ENCODE data around the gene ITGA8. TPM values are rescaled to one million over a fixed set of nuclear protein-coding genes. Genes with fewer than 3 reads are reported as not detected.
"Not testable (repeated sequence)": the region's sequence is repeated elsewhere in the genome, so short reads cannot be mapped to it uniquely, and the experiment has no call there.

The ITGA8 gene
- total RNA-seq, 1 donor from 2014 or later, result 0.13 TPM

DNA sequence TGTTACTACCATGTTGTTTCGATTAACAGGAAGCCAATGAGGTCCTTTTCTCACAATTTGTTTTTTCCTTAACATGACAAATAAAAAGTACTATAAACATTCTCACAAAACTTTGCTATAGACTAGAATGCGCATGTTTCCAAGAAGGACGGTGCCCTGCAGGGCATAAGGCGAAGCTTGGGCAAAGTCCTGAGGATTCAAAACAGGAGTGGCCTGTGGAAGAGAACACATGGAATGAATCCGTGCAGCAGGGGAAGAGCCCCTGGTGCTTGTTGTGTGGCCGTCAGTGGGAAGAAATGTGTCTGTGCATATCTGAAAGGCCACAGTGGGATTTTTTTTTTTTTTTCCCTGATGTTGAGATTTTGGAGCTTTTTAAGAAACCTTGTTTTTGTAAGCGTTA, 67.6 kb downstream of the ITGA8 start:
- Histone ChIP-seq H3K27me3 (ENCODE audit: control insufficient read depth, insufficient read depth, low read length) (no peaks in the 10 kb centered on the region), H3K4me3 (ENCODE audit: low read depth, low read length) (no peak overlapping the region), H3K36me3 (ENCODE audit: control insufficient read depth, insufficient read depth, low read length) (no peaks in the 10 kb centered on the region)
- TF ChIP-seq, protein P1, sequence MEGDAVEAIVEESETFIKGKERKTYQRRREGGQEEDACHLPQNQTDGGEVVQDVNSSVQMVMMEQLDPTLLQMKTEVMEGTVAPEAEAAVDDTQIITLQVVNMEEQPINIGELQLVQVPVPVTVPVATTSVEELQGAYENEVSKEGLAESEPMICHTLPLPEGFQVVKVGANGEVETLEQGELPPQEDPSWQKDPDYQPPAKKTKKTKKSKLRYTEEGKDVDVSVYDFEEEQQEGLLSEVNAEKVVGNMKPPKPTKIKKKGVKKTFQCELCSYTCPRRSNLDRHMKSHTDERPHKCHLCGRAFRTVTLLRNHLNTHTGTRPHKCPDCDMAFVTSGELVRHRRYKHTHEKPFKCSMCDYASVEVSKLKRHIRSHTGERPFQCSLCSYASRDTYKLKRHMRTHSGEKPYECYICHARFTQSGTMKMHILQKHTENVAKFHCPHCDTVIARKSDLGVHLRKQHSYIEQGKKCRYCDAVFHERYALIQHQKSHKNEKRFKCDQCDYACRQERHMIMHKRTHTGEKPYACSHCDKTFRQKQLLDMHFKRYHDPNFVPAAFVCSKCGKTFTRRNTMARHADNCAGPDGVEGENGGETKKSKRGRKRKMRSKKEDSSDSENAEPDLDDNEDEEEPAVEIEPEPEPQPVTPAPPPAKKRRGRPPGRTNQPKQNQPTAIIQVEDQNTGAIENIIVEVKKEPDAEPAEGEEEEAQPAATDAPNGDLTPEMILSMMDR (IDR thresholded peaks at IDR 0.05; ENCODE audit: insufficient read depth, low read length, poor library complexity, severe bottlenecking), result no peak
- no peak for DNase-seq (ENCODE audit: low read depth)

DNA sequence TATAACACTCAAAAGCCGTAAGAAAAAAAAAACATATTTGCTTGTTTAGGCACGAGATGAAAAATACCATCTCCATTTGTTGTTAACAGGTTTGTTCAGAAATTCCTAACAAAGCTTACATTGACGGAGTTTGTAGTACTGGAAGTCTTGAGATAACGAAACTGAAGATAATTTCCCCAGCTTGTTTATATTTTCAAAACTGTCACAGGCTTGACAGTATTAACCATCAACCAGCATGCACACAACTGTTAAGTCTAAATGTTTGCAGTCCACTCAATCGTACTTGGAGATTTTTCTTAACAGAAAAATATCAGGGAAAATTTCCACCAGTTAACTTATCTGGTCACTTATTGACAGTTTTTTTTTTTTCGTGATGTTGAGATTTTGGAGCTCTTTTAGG, 68.5 kb downstream of the ITGA8 start:
- TF ChIP-seq, protein P1 (IDR thresholded peaks at IDR 0.05; ENCODE audit: insufficient read depth, low read length, poor library complexity, severe bottlenecking), result no peak
- no peak for DNase-seq (ENCODE audit: low read depth)
- H3K27me3 ChIP-seq (ENCODE audit: control insufficient read depth, insufficient read depth, low read length), result no peaks in the 10 kb centered on the region
- H3K36me3 ChIP-seq (ENCODE audit: control insufficient read depth, insufficient read depth, low read length), result no peaks in the 10 kb centered on the region
- H3K4me3 ChIP-seq (ENCODE audit: low read depth, low read length), result no peak overlapping the region

DNA sequence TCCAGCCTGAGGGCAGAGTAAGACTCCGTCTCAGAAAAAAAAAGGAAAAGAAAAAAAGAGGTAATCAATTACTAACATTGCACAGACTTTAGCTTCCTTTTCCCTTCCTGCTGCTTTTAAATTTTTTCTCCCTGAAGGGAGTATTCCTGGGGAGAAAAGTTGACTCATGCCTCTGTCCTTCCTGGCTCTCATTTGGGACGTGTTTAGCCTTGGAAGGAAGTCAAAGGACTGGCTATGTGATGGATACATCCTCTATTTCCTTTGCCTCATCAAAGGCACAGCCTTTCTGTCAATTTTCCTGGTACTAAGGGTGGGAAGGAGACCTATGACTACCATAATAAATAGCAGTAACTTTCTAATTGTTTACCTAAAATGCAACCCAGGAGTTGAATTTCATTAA, 77.6 kb downstream of the ITGA8 start:
- Histone ChIP-seq H3K36me3 (ENCODE audit: control insufficient read depth, insufficient read depth, low read length) (no peaks in the 10 kb centered on the region), H3K27me3 (ENCODE audit: control insufficient read depth, insufficient read depth, low read length) (no peaks in the 10 kb centered on the region), H3K4me3 (ENCODE audit: low read depth, low read length) (no peak overlapping the region)
- TF ChIP-seq, protein P1 (IDR thresholded peaks at IDR 0.05; ENCODE audit: insufficient read depth, low read length, poor library complexity, severe bottlenecking), result no peak
- no peak for DNase-seq (ENCODE audit: low read depth)

DNA sequence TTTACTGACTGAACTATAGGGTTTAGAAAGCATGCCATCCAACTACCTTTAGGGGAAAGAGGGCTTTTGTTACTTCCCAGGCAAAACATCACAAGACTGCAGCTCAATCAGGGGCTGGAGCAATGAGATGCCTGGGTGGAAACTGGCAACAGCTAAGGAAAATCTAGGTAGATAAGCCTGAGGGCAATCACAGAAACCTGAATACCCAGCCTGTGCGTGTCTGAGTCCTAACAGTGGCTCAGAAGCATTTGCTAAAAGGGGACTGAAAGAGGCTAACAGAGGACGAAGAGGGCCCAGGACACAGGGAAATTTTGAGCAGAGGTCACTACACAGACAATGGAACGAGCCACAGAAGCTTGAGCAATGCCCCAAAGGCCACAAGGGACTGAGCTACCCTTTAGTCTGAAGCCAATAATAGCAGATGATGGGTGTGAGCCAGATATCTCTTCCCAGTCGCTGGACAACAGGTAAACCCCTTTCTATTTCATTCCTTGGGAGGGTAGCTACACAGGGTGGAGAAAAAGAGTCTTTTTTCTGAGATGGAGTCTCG, 79.1 kb downstream of the ITGA8 start:
- Histone ChIP-seq H3K4me3 (ENCODE audit: low read depth, low read length) (no peak overlapping the region), H3K36me3 (ENCODE audit: control insufficient read depth, insufficient read depth, low read length) (no peaks in the 10 kb centered on the region), H3K27me3 (ENCODE audit: control insufficient read depth, insufficient read depth, low read length) (no peaks in the 10 kb centered on the region)
- no peak for DNase-seq (ENCODE audit: low read depth)
- TF ChIP-seq, protein P1 (IDR thresholded peaks at IDR 0.05; ENCODE audit: insufficient read depth, low read length, poor library complexity, severe bottlenecking), result no peak

DNA sequence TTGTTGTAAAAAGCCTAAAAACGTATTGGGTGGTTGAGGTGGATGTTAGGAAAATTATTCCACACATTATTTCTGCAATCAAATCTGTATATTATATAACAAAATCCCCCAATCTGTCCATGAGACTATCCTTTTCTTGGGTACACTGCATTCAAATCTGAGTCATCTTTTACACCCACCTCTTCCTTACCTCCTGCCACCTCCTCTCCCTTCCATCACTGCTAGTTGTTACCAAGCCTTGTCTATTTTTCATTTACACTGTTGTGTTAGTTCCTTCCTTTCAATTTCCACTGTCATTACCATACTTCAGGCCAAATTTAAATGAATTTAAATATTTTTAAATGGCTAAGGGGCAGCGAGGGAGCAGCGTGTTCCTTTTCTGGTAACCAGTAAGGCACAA, 83.3 kb downstream of the ITGA8 start:
- Histone ChIP-seq H3K27me3 (ENCODE audit: control insufficient read depth, insufficient read depth, low read length) (no peaks in the 10 kb centered on the region), H3K36me3 (ENCODE audit: control insufficient read depth, insufficient read depth, low read length) (no peaks in the 10 kb centered on the region), H3K4me3 (ENCODE audit: low read depth, low read length) (no peak overlapping the region)
- TF ChIP-seq, protein P1 (IDR thresholded peaks at IDR 0.05; ENCODE audit: insufficient read depth, low read length, poor library complexity, severe bottlenecking), result no peak
- DNase-seq (ENCODE audit: low read depth), result no peak

DNA sequence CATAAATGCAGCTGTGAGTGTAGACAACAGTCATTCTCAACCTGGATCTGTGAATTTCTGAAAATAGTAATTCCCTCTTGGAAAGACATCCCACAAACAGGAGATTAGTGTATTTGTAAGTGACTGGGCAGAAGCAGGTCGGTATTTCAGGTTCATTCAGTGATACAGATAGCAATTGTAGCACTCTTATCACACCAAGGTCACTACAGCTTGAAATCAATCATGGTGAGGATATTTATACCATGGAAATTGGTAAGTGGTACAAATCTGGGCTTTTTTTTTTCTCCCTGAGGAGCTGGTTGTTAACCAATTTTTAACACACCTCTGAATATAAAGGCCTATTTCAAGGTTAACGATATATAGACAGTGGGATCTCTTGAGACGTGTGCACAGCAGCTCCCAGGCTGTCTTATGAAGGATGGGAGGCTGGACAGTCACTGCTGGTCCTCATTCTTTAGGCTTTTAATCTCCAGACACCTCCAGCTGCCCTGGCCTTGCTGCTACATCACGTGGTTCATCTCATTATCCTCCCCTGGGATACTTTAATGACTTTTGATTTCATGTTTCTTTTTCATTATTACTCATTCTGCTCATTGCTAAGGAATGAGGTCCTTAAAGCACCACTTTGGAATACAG, 87.1 kb downstream of the ITGA8 start:
- Histone ChIP-seq H3K36me3 (ENCODE audit: control insufficient read depth, insufficient read depth, low read length) (no peaks in the 10 kb centered on the region), H3K4me3 (ENCODE audit: low read depth, low read length) (no peak overlapping the region), H3K27me3 (ENCODE audit: control insufficient read depth, insufficient read depth, low read length) (no peaks in the 10 kb centered on the region)
- DNase-seq (ENCODE audit: low read depth), result no peak
- TF ChIP-seq, protein P1 (IDR thresholded peaks at IDR 0.05; ENCODE audit: insufficient read depth, low read length, poor library complexity, severe bottlenecking), result no peak

DNA sequence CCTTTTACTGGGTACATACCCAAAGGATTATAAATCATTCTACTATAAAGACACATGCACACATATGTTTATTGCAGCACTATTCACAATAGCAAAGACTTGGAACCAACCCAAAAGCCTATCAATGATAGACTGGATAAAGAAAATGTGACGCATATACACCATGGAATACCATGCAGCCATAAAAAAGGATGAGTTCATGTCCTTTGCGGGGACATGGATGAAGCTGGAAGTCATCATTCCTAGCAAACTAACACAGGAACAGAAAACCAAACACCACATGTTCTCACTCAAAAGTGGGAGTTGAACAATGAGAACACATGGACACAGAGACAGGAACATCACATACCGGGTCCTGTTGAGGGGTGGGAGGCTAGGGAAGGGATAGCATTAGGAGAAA, 88.5 kb downstream of the ITGA8 start:
- not testable (repeated sequence) for H3K36me3 ChIP-seq (ENCODE audit: control insufficient read depth, insufficient read depth, low read length); H3K4me3 ChIP-seq (ENCODE audit: low read depth, low read length); DNase-seq (ENCODE audit: low read depth); H3K27me3 ChIP-seq (ENCODE audit: control insufficient read depth, insufficient read depth, low read length)

Measured in kidney epithelial cell (primary cell).